NCI-H2227 (cell line): ENCODE results near the gene SPEF1.
"Not testable (repeated sequence)": the region's sequence is repeated elsewhere in the genome, so short reads cannot be mapped to it uniquely, and the experiment has no call there.

ENCODE experiments used
- DNase-seq: peaks from one replicate; lab custom pipeline; 2025; ENCODE audit not compliant: unreplicated experiment; lab: John Stamatoyannopoulos, UW

Gene SPEF1

DNA sequence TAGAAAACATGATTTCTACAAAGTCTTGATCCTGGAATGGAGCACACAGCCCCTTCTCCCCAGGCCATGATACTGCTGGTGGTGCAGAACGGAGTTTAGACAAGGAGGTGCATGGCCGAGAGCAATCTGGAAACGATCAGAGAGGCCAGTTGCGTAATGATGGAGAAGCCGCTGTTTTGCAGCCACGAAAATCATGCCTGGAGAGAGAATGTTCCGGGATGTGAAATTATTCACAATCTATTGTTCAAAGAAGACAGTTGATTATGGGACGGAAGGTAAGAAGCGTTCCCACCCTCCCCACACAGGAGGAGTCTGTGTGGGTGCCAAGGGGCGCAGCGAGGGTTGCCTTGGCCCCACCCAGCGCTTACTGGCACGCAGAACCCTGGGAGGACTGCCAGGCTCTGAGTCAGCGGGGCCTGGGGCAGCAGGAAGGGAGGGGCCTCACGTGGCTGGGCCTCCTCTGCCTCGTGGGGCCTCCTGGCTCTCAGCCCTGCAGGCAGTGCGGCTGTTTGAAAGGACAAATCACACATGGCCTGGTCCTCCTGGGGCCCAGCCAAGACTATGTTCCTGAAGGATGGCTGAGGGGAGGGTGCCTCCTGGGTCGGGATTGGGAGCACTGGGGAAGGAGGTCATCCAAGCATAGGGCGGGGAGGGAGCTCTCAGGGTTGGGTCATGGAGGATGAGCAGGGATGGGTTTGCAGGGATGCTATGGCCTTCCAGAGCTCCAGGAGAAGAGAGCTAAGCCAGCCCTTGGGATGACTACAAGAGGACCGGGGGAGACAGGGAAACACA, 30.4 kb upstream of the SPEF1 start:
- DNase-seq: peak; percentile 59

DNA sequence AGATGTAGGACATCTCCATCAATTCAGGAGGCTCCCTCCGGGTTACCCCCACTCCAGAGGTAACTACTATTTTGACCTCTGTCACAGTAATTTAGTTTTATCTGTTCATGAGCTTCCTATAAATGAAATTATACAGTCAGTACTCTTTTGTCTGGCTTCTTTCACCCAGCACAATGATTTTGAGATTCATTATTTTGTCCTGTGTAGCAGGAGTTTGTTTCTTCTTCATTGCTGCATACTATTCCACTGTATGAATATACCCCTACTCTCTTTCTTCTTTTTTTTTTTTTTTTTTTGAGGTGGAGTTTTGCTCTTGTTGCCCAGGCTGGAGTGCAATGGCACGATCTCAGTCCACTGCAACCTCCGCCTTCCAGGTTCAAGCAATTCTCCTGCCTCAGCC, 27.3 kb upstream of the SPEF1 start:
- DNase-seq: no peak

DNA sequence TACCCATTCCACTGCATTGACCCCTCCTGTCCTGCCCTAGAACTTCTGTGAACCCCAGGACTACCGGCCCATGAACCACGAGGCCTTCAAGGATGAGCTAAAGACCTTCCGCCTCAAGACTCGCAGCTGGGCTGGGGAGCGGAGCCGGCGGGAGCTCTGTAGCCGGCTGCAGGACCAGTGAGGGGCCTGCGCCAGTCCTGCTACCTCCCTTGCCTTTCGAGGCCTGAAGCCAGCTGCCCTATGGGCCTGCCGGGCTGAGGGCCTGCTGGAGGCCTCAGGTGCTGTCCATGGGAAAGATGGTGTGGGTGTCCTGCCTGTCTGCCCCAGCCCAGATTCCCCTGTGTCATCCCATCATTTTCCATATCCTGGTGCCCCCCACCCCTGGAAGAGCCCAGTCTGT, 23.5 kb upstream of the SPEF1 start:
- no peak for DNase-seq

- no peak for DNase-seq
Measured at GRCh38 chr20:3804254-3804751, 23.1 kb upstream of the SPEF1 start.

DNA sequence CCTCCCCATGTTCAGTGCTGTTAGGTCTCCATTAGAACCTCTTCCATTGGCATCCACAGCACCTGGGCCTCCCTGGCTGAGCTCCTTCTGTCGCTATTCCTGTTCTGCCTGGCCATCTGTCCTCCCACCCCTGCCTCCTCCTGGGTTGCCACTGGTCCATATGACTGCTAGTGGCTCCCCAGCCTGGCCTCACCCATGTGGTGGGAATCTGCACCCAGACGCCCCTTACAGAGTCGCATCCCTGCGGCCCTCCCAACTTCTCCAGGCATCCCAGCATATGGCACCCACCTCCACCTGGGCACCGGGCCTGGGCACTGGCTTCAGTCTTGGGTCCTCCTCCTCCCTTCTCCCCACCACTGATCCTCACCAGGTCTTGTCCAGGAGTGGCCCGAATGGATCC, 22.6 kb upstream of the SPEF1 start:
- no peak for DNase-seq

GRCh38 chr20:3803289-3803688, 22.0 kb upstream of the SPEF1 start:
- DNase-seq: no peak

GRCh38 chr20:3802524-3803239, 21.4 kb upstream of the SPEF1 start:
- DNase-seq: no peak

GRCh38 chr20:3801846-3802245, 20.6 kb upstream of the SPEF1 start:
- DNase-seq: no peak

- no peak for DNase-seq
Measured at GRCh38 chr20:3801299-3801698, 20.1 kb upstream of the SPEF1 start.

DNA sequence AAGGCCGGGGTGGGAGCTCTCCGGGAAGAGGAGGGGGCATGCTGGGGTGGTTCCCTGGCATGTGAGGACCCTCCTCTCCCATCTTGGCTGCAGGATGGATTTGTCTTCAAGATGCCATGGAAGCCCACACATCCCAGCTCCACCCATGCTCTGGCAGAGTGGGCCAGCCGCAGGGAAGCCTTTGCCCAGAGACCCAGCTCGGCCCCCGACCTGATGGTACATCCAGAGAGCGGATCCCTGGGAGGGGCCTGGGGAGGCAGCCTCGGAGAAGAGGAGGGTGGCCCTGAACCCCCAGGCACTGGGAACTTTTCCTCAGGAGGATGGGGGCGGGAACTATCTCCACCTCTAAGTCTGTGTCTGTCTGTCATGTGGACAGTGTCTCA, 19.6 kb upstream of the SPEF1 start:
- DNase-seq: no peak

DNA sequence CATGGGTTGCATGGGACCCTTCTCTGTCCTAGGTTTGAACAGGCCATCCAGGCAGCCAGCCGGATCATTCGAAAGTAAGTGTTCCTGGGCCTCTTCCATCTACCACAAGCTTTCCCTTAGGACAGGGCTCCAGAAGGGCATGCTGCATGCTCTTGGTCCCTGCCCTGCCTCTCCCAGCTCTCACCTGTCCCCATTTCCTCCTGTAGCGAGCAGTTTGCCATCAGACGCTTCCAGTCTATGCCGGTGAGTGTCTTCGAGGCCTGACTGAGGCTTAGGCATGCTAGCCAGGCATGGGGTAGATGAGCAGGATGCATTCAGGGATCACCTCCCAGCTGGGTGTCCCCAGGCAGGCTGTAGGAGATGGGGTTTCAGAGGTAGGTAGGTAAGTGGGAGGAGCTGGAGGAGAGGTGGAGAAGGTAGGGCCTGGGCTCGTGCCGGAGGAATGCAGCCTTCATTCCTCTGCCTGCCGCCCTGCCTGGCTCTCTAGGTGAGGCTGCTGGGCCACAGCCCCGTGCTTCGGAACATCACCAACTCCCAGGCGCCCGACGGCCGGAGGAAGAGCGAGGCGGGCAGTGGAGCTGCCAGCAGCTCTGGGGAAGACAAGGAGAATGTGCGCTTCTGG, 19.1 kb upstream of the SPEF1 start:
- DNase-seq: no peak

DNA sequence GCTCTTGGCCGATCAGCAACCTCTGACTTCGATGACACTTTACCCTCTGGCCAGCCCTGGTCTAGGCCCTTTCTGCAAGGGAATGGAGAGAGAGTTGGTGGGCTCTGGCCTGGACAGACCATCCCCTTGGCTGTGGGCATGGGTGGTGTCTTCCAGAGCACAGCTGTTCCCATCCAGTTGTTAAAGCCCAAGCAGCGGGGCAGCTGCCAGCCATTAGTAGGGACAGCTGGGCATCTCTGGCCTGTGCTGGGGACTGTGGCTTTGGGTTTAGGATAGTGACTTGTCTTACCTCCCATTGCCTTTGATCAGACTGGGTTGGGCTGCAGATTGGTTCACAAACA, 17.6 kb upstream of the SPEF1 start:
- DNase-seq: no peak

DNA sequence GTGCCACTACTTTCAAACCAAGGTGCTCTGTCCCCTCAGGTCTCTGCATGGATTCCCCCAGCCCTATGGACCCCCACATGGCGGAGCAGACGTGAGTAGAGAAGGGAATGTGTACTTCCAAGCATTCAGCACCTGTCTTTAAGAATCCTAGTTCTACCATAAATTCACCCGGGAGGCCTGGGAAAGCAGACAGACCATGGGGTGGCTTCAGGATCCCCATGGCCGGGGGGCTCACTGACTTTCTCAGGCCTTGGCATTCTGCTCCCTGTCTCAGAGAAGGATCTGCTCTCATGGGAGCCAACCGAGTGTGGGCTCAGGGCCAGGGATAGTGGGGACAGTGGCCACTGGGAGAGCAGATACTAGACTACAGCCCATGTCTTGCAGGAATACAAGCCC, 17.1 kb upstream of the SPEF1 start:
- no peak for DNase-seq

GRCh38 chr20:3797592-3798372, 16.5 kb upstream of the SPEF1 start:
- no peak for DNase-seq

GRCh38 chr20:3797226-3797545, 15.9 kb upstream of the SPEF1 start:
- no peak for DNase-seq

- no peak for DNase-seq
Measured at GRCh38 chr20:3796477-3797225, 15.4 kb upstream of the SPEF1 start.

GRCh38 chr20:3795511-3796468, 14.5 kb upstream of the SPEF1 start, which contains the start of gene CDC25B:
Gene CDC25B, plus strand, starts transcription at chr20:3796310. Its CDS starts 222 bp downstream, at chr20:3796532.
- peak; percentile 96 for DNase-seq

- no peak for DNase-seq
Measured at GRCh38 chr20:3794701-3795420, 13.6 kb upstream of the SPEF1 start.

GRCh38 chr20:3794168-3794567, 12.9 kb upstream of the SPEF1 start:
- DNase-seq: not testable (repeated sequence)
